Neural cell (in vitro differentiated cells): ENCODE results near the gene GLI2.

Experiments
- CTCF ChIP-seq: fragments of 450-650 bp; IDR thresholded peaks from 2 replicates; pipeline ENCODE4 v1.5.1; 2014; ENCODE audit warnings: antibody characterized with exemption, mild to moderate bottlenecking, moderate library complexity; ENCODE audit not compliant: poor library complexity, severe bottlenecking
- EZH2 ChIP-seq: fragments of 200-600, 300-800 bp; shearing (Covaris generic), sonication (generic); IDR thresholded peaks from 2 replicates; pipeline ENCODE4 v1.6.1; 2014; ENCODE audit warnings: antibody characterized with exemption, low read length, borderline replicate concordance, mild to moderate bottlenecking; ENCODE audit not compliant: insufficient read depth, poor library complexity, severe bottlenecking

GRCh38 chr2:120766470-120767351 is 31.0 kb downstream of the GLI2 start:
- TF ChIP-seq CTCF = no peak
- no peak for TF ChIP-seq EZH2
